Neuronal stem cell (in vitro differentiated cells): ENCODE measurements around the gene DALRD3.

Experiments used
- DNase-seq: peaks from one replicate; pipeline ENCODE4 v3.0.0-alpha.2; 2013; ENCODE audit warnings: low spot score
- H2AFZ ChIP-seq: one replicate; pipeline ENCODE4 v1.6.1; 2013; ENCODE audit warnings: mild to moderate bottlenecking, low read length, inconsistent platforms
- H2AK5ac ChIP-seq: 2 replicates; pipeline ENCODE4 v1.6.1; 2013; ENCODE audit warnings: low read depth, mild to moderate bottlenecking, inconsistent platforms, low read length, moderate library complexity, mixed read lengths
- H2BK120ac ChIP-seq: 2 replicates; pipeline ENCODE4 v1.6.1; 2013; ENCODE audit warnings: low read depth, mild to moderate bottlenecking, inconsistent platforms, low read length, moderate library complexity, mixed read lengths
- H2BK12ac ChIP-seq: one replicate; pipeline ENCODE4 v1.6.1; 2013; ENCODE audit warnings: low read length, inconsistent platforms
- H2BK15ac ChIP-seq: 2 replicates; pipeline ENCODE4 v1.6.1; 2013; ENCODE audit warnings: mild to moderate bottlenecking, low read length, inconsistent platforms, mixed read lengths
- H2BK5ac ChIP-seq: one replicate; pipeline ENCODE4 v1.6.1; 2013; ENCODE audit warnings: inconsistent platforms, mild to moderate bottlenecking, low read length, moderate library complexity
- H3K14ac ChIP-seq: one replicate; pipeline ENCODE4 v1.6.1; 2013; ENCODE audit warnings: low read length, inconsistent platforms
- H3K18ac ChIP-seq: 2 replicates; pipeline ENCODE4 v1.6.1; 2013; ENCODE audit warnings: low read length, inconsistent platforms
- H3K23ac ChIP-seq: 2 replicates; pipeline ENCODE4 v1.6.1; 2013; ENCODE audit warnings: low read depth, mild to moderate bottlenecking, mixed read lengths, low read length, inconsistent platforms; ENCODE audit not compliant: poor library complexity
- H3K27ac ChIP-seq: replicated peaks from 3 replicates; pipeline ENCODE4 v1.5.1; 2013; ENCODE audit warnings: low read length, inconsistent platforms
- H3K27me3 ChIP-seq, 3 experiments: 2 replicates each; pipeline ENCODE4 v1.6.1; 2013; ENCODE audit warnings: low read length in 3 of 3, mild to moderate bottlenecking in 2 of 3, inconsistent platforms in 1 of 3, low read depth in 1 of 3, mixed read lengths in 1 of 3, moderate library complexity in 1 of 3; ENCODE audit not compliant: control insufficient read depth in 3 of 3, insufficient read depth in 3 of 3
- H3K36me3 ChIP-seq, 2 donors: replicated peaks in 1 of 2; 2 replicates each; pipeline ENCODE4 v1.6.1; 2013; ENCODE audit warnings: low read length in 2 of 2; ENCODE audit not compliant: control insufficient read depth in 2 of 2, insufficient read depth in 2 of 2
- H3K4ac ChIP-seq: 2 replicates; pipeline ENCODE4 v1.6.1; 2013; ENCODE audit warnings: inconsistent platforms, mild to moderate bottlenecking, low read length, moderate library complexity
- H3K4me1 ChIP-seq, 2 donors: 1 replicate in 1 of 2; 2 replicates in 1 of 2; pipeline ENCODE4 v1.6.1; 2013; ENCODE audit warnings: low read length in 2 of 2, low read depth in 1 of 2; ENCODE audit not compliant: control insufficient read depth in 2 of 2, insufficient read depth in 1 of 2
- H3K4me2 ChIP-seq: one replicate; pipeline ENCODE4 v1.6.1; 2013; ENCODE audit warnings: mild to moderate bottlenecking, low read length, inconsistent platforms; ENCODE audit not compliant: insufficient read depth, poor library complexity, severe bottlenecking
- H3K4me3 ChIP-seq, 2 donors: 2 replicates each; pipeline ENCODE4 v1.5.1; 2013; ENCODE audit warnings: low read length in 2 of 2, mild to moderate bottlenecking in 2 of 2, inconsistent platforms in 1 of 2, moderate library complexity in 1 of 2
- H3K79me1 ChIP-seq: one replicate; pipeline ENCODE4 v1.6.1; 2013; ENCODE audit warnings: low read depth, mild to moderate bottlenecking, inconsistent platforms, low read length, moderate library complexity
- H3K9ac ChIP-seq: one replicate; pipeline ENCODE4 v1.6.1; 2013; ENCODE audit warnings: mild to moderate bottlenecking, low read depth, low read length, inconsistent platforms; ENCODE audit not compliant: poor library complexity
- H3K9me3 ChIP-seq, 2 donors: replicated peaks in 1 of 2; 2 replicates each; pipeline versions ENCODE3 to v1.6.1; 2013; ENCODE audit warnings: low read length in 2 of 2, mild to moderate bottlenecking in 2 of 2, inconsistent platforms in 1 of 2, low read depth in 1 of 2, mixed read lengths in 1 of 2, moderate library complexity in 1 of 2; ENCODE audit not compliant: control insufficient read depth in 2 of 2, insufficient read depth in 1 of 2
- H4K8ac ChIP-seq: one replicate; pipeline ENCODE4 v1.6.1; 2013; ENCODE audit warnings: low read depth, mild to moderate bottlenecking, inconsistent platforms, low read length, moderate library complexity
- H4K91ac ChIP-seq: one replicate; pipeline ENCODE4 v1.6.1; 2013; ENCODE audit warnings: low read length, low read depth, mild to moderate bottlenecking, inconsistent platforms; ENCODE audit not compliant: poor library complexity
- WGBS, 2 donors: extraction: QIAGEN DNeasy Blood & Tissue Kit; methylation state at CpG; one replicate each; pipeline ENCODE4 v1.1.7; 2013; ENCODE audit warnings: missing lambda C conversion rate in 2 of 2, mixed read lengths in 1 of 2; ENCODE audit not compliant: insufficient read length in 2 of 2, insufficient replicate concordance in 1 of 2; ENCODE audit errors: extremely low coverage in 2 of 2; 5-methylcytosine and 5-hydroxymethylcytosine counted together

The DALRD3 gene

GRCh38 chr3:49053543-49053942 lies 35.2 kb upstream of the DALRD3 start:
- no peak overlapping the region for H2BK120ac ChIP-seq
- no peaks in the 10 kb centered on the region for H3K9me3 ChIP-seq
- H2AK5ac ChIP-seq: no peak overlapping the region
- H2AFZ ChIP-seq: no peak overlapping the region
- H4K91ac ChIP-seq: no peak overlapping the region
- no peaks in the 10 kb centered on the region for H3K4me1 ChIP-seq
- no peak overlapping the region for H3K27ac ChIP-seq
- peaks cover 41 to 84% of the 10 kb centered on the region in 2 donors for H3K36me3 ChIP-seq
- H3K9ac ChIP-seq: no peak overlapping the region
- no peak overlapping the region for H2BK12ac ChIP-seq
- H4K8ac ChIP-seq: no peak overlapping the region
- H3K18ac ChIP-seq: no peak overlapping the region
- no peak for DNase-seq
- H3K4me3 ChIP-seq: no peak overlapping the region
- WGBS, 2 donors: no CpG with 5 or more reads among the region's 1 CpG
- no peaks in the 10 kb centered on the region for H3K27me3 ChIP-seq
- H2BK5ac ChIP-seq: no peak overlapping the region
- peaks cover 4% of the 10 kb centered on the region for H3K79me1 ChIP-seq
- H3K4me2 ChIP-seq: no peak overlapping the region
- H3K23ac ChIP-seq: no peak overlapping the region
- H2BK15ac ChIP-seq: no peak overlapping the region
- no peak overlapping the region for H3K14ac ChIP-seq
- no peak overlapping the region for H3K4ac ChIP-seq

GRCh38 chr3:49035281-49035680 lies 16.9 kb upstream of the DALRD3 start:
- no peak overlapping the region for H3K4ac ChIP-seq
- H3K14ac ChIP-seq: no peak overlapping the region
- no peak for DNase-seq
- H3K9me3 ChIP-seq: no peaks in the 10 kb centered on the region
- H2BK12ac ChIP-seq: no peak overlapping the region
- H3K18ac ChIP-seq: no peak overlapping the region
- H2BK5ac ChIP-seq: no peak overlapping the region
- H3K9ac ChIP-seq: no peak overlapping the region
- H4K8ac ChIP-seq: no peak overlapping the region
- no peak overlapping the region for H3K4me2 ChIP-seq
- no peak overlapping the region for H2AK5ac ChIP-seq
- H3K4me3 ChIP-seq: no peak overlapping the region
- no peak overlapping the region for H2BK120ac ChIP-seq
- no CpG with 5 or more reads among the region's 3 CpGs for WGBS, 2 donors
- no peaks in the 10 kb centered on the region for H3K79me1 ChIP-seq
- H4K91ac ChIP-seq: no peak overlapping the region
- H3K27me3 ChIP-seq: no peaks in the 10 kb centered on the region
- no peak overlapping the region for H2AFZ ChIP-seq
- H2BK15ac ChIP-seq: no peak overlapping the region
- no peak overlapping the region for H3K23ac ChIP-seq
- H3K27ac ChIP-seq: no peak overlapping the region
- peaks cover 36 to 98% of the 10 kb centered on the region in 2 donors for H3K36me3 ChIP-seq
- H3K4me1 ChIP-seq: no peaks in the 10 kb centered on the region

DNA sequence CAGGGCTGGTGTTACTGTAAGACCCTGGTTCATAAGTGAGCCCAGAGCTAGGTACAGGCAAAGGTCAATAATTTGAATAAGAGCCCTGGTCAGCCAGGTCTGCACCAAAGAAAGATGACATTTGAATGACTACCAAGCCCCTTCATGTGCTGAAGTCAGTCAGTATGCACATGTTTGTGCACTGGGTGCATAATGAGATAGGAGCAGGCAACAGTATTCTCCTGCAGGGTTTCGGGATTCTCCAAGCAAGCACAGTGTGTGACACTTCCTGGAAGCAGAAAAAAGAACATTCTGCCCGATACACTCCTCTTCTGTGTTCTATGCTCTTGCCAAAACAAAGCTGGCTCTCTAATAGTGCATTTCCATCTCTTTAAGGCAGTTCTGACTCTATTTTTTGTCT lies 16.3 kb upstream of the DALRD3 start:
- Histone ChIP-seq H3K36me3 (peaks cover 33 to 98% of the 10 kb centered on the region in 2 donors), H3K27me3 (no peaks in the 10 kb centered on the region), H3K27ac (no peak overlapping the region), H2BK5ac (no peak overlapping the region), H3K9me3 (no peaks in the 10 kb centered on the region), H2AK5ac (no peak overlapping the region), H3K4me2 (no peak overlapping the region), H3K4ac (no peak overlapping the region), H2BK12ac (no peak overlapping the region), H2BK120ac (no peak overlapping the region), H3K4me3 (no peak overlapping the region), H3K14ac (no peak overlapping the region), H2BK15ac (no peak overlapping the region), H3K23ac (no peak overlapping the region), H4K8ac (no peak overlapping the region), H3K79me1 (no peaks in the 10 kb centered on the region), H4K91ac (no peak overlapping the region), H3K9ac (no peak overlapping the region), H3K4me1 (no peaks in the 10 kb centered on the region), H3K18ac (no peak overlapping the region), H2AFZ (no peak overlapping the region)
- no peak for DNase-seq
- WGBS, 2 donors: no CpG with 5 or more reads among the region's 2 CpGs

DNA sequence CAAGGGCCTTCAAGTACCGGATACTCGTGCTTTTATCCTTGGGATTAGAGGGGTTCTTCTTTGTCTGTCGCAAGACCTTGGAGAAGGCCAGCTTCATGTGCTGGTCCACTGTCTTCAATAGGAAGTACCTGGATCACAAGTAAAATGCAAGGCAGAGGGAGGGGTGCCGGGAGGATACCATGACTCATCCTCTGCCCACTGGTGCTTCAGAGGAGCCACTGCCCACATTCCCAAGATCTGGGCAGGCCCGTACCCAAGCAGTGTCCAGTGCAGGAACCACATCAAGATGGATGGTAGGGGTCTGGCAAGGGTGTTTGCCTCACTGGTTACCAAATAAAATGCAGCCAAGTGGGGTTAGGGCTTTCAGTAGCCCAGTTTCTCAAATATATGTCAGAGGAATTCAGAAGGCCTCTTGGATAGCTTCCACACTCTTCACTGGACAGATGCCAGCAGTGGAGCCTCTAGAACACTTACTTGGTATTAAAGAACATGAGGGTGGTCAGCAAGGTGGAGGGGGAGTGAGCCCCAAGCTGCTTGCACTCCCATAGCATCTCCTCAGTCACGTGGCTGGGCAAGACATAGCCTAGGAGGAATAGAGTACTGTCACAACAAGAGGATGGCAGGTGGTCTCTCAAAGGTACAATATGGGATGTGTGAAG lies 14.4 kb upstream of the DALRD3 start:
- H3K9me3 ChIP-seq: no peaks in the 10 kb centered on the region
- H2BK15ac ChIP-seq: no peak overlapping the region
- H4K8ac ChIP-seq: no peak overlapping the region
- H3K27ac ChIP-seq: no peak overlapping the region
- H4K91ac ChIP-seq: no peak overlapping the region
- no peak overlapping the region for H2BK120ac ChIP-seq
- H2AK5ac ChIP-seq: no peak overlapping the region
- H3K27me3 ChIP-seq: no peaks in the 10 kb centered on the region
- peaks cover 35 to 93% of the 10 kb centered on the region in 2 donors for H3K36me3 ChIP-seq
- no peak overlapping the region for H3K4me3 ChIP-seq
- H2BK12ac ChIP-seq: no peak overlapping the region
- H3K4me2 ChIP-seq: no peak overlapping the region
- H2AFZ ChIP-seq: no peak overlapping the region
- no peak overlapping the region for H3K9ac ChIP-seq
- H3K23ac ChIP-seq: no peak overlapping the region
- H3K14ac ChIP-seq: no peak overlapping the region
- no CpG with 5 or more reads among the region's 6 CpGs for WGBS, 2 donors
- no peak overlapping the region for H3K4ac ChIP-seq
- peaks cover 7% of the 10 kb centered on the region for H3K79me1 ChIP-seq
- H3K18ac ChIP-seq: no peak overlapping the region
- no peak overlapping the region for H2BK5ac ChIP-seq
- no peak for DNase-seq
- H3K4me1 ChIP-seq: peaks cover 6 to 10% of the 10 kb centered on the region in 2 donors
